ENCODE measurements around the gene TBX10.
"Not testable (repeated sequence)": the region's sequence is repeated elsewhere in the genome, so short reads cannot be mapped to it uniquely, and the experiment has no call there.

TBX10 gene

GRCh38 chr11:67664213-67664585 is 24.6 kb upstream of the TBX10 start:
- no peak for DNase-seq

- no peak for DNase-seq
Observed at GRCh38 chr11:67663532-67664212, 24.1 kb upstream of the TBX10 start.

- DNase-seq, result no peak
Observed at GRCh38 chr11:67662835-67663531, 23.4 kb upstream of the TBX10 start.

- no peak for DNase-seq
Observed at GRCh38 chr11:67662142-67662834, 22.7 kb upstream of the TBX10 start.

GRCh38 chr11:67660752-67661151 is 21.2 kb upstream of the TBX10 start:
- not testable (repeated sequence) for DNase-seq

GRCh38 chr11:67659651-67660165 is 20.1 kb upstream of the TBX10 start:
- not testable (repeated sequence) for DNase-seq

GRCh38 chr11:67657300-67657699 is 17.7 kb upstream of the TBX10 start:
- no peak for DNase-seq

GRCh38 chr11:67656278-67656922 is 16.8 kb upstream of the TBX10 start:
- no peak for DNase-seq

GRCh38 chr11:67654225-67654624 is 14.7 kb upstream of the TBX10 start:
- DNase-seq, result no peak

GRCh38 chr11:67652965-67653845 is 13.6 kb upstream of the TBX10 start:
- no peak for DNase-seq

GRCh38 chr11:67651976-67652781 is 12.6 kb upstream of the TBX10 start:
- DNase-seq, result no peak

GRCh38 chr11:67649634-67650510 is 10.3 kb upstream of the TBX10 start:
- no peak for DNase-seq

- DNase-seq, result no peak
Observed at GRCh38 chr11:67648796-67649613, 9.4 kb upstream of the TBX10 start.

GRCh38 chr11:67648140-67648795 is 8.7 kb upstream of the TBX10 start:
- no peak for DNase-seq

- DNase-seq, result no peak
Observed at GRCh38 chr11:67647471-67647870, 7.9 kb upstream of the TBX10 start.

- no peak for DNase-seq
Observed at GRCh38 chr11:67646535-67647336, 7.2 kb upstream of the TBX10 start.

GRCh38 chr11:67645521-67646461 is 6.2 kb upstream of the TBX10 start:
- DNase-seq, result no peak

Measured in retina (tissue), 1 donor.